Activated T-cell treated with anti-CD3 and anti-CD28 coated beads for 48 hours (primary cell): Measurements from ENCODE around the gene NUTM2B.
"Not testable (repeated sequence)": the region's sequence is repeated elsewhere in the genome, so short reads cannot be mapped to it uniquely, and the experiment has no call there.

ENCODE experiments used
- DNase-seq: peaks from one replicate; pipeline ENCODE4 v3.0.0-alpha.2; 2020; ENCODE audit warnings: low read depth

NUTM2B gene

GRCh38 chr10:79744844-79745243 lies 41.8 kb downstream of the NUTM2B start:
- DNase-seq, result not testable (repeated sequence)

GRCh38 chr10:79748510-79748909 lies 45.5 kb downstream of the NUTM2B start:
- DNase-seq, result not testable (repeated sequence)

GRCh38 chr10:79753601-79754000 lies 50.6 kb downstream of the NUTM2B start:
- DNase-seq, result not testable (repeated sequence)

- not testable (repeated sequence) for DNase-seq
These were observed 55.4 kb downstream of the NUTM2B start for GRCh38 chr10:79758297-79758993.
